Colonic mucosa (tissue), 4 donors: Measurements from ENCODE around the gene FBXO24. TPM values are rescaled to one million over a fixed set of nuclear protein-coding genes. Genes with fewer than 3 reads are reported as not detected.

ENCODE experiments used
- DNase-seq: peaks from one replicate; pipeline ENCODE4 v3.0.0-alpha.2; 2020
- H3K27ac ChIP-seq: fragments of 200-600 bp; one replicate; pipeline ENCODE4 v1.8.0; 2021
- H3K27me3 ChIP-seq: fragments of 200-600 bp; one replicate; pipeline ENCODE4 v1.8.0; 2021
- H3K36me3 ChIP-seq: fragments of 200-600 bp; one replicate; pipeline ENCODE4 v1.8.0; 2021
- H3K4me1 ChIP-seq: fragments of 200-600 bp; one replicate; pipeline ENCODE4 v1.8.0; 2021; ENCODE audit warnings: mild to moderate bottlenecking
- H3K4me3 ChIP-seq: fragments of 200-600 bp; one replicate; pipeline ENCODE4 v1.8.0; 2021
- H3K9ac ChIP-seq, 2 donors: one replicate each; pipeline ENCODE4 v1.7.0; 2013; ENCODE audit warnings: control low read depth in 2 of 2, low read depth in 2 of 2, low read length in 2 of 2
- H3K9me3 ChIP-seq: fragments of 200-600 bp; one replicate; pipeline ENCODE4 v1.8.0; 2021
- intact Hi-C: fragments of 100-400 bp; cut with DNase I; formaldehyde crosslinking; loops from one replicate; pipeline ENCODE4 v1.14.1; 2022
- total RNA-seq, 2 donors: library from RNA; stranded (reverse); fragmentation: NEBNext Ultra II Directional in 1 of 2; extraction: Animal tissue kit (Norgen Biotek cat#: 25700) in 1 of 2; gene quantifications; one replicate each; pipeline ENCODE4 v1.2.1, GENCODE V29; 2021
- TF ChIP-seq, protein P1 (sequence below): fragments of 200-600 bp; IDR thresholded peaks from one replicate; pipeline ENCODE4 v1.8.0; 2022; ENCODE audit warnings: antibody characterized with exemption, mild to moderate bottlenecking
- donor health status: healthy.
- donor health status: DM: no; HTN: no; CAD: no.
- donor health status: DM: no; HTN: no; CAD: no.

The FBXO24 gene
- total RNA-seq, 2 donors from 2014 or later: 0.21 to 1.8 TPM

DNA sequence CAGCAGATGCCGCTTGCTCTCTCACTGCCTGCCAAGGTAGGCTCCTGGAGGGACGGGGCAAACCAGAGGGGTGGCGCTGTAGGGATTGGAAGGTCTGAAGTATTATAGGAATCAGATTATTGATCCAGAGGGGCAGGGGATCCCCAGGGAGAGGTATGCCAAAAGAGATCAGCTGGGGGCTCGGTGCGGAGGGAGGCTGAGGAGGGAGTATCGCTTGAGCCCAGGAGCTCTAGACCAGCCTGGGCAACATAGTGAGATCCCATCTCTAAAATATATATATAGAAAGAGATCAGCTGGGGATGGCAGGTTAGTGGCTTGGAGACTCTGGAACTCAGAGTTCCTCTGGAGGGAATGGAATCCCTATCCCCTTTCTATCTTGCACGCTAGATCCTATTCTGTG, 9.1 kb downstream of the FBXO24 start:
- DNase-seq: no peak
- Histone ChIP-seq H3K9ac (no peak overlapping the region), H3K27ac (no peak overlapping the region), H3K36me3 (no peaks in the 10 kb centered on the region), H3K4me3 (no peak overlapping the region), H3K27me3 (no peaks in the 10 kb centered on the region), H3K4me1 (no peaks in the 10 kb centered on the region), H3K9me3 (no peaks in the 10 kb centered on the region)
- intact Hi-C loops: no loop called here
- TF ChIP-seq, protein P1, sequence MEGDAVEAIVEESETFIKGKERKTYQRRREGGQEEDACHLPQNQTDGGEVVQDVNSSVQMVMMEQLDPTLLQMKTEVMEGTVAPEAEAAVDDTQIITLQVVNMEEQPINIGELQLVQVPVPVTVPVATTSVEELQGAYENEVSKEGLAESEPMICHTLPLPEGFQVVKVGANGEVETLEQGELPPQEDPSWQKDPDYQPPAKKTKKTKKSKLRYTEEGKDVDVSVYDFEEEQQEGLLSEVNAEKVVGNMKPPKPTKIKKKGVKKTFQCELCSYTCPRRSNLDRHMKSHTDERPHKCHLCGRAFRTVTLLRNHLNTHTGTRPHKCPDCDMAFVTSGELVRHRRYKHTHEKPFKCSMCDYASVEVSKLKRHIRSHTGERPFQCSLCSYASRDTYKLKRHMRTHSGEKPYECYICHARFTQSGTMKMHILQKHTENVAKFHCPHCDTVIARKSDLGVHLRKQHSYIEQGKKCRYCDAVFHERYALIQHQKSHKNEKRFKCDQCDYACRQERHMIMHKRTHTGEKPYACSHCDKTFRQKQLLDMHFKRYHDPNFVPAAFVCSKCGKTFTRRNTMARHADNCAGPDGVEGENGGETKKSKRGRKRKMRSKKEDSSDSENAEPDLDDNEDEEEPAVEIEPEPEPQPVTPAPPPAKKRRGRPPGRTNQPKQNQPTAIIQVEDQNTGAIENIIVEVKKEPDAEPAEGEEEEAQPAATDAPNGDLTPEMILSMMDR: no peak

DNA sequence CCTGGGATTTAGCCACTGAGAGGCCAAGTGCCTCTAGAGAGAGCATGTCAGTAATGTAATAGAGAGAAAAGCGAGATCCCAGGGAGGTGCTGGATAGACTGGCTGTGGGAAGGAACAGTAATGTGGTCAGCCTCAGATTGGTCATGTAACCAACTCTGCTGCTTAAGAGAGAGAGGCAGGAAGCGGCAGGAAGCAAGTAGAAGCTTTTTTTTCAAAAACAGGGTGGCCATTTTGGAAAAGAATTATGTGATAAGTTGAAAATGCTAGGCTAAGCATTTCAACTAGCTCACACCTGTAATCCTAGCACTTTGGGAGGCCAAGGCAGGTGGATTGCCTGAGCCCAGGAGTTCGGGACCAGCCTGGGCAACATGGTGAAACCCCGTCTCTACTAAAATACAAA, 12.3 kb downstream of the FBXO24 start:
- H3K27me3 ChIP-seq: no peaks in the 10 kb centered on the region
- no peaks in the 10 kb centered on the region for H3K4me1 ChIP-seq
- DNase-seq: no peak
- no peak overlapping the region for H3K9ac ChIP-seq
- no peaks in the 10 kb centered on the region for H3K9me3 ChIP-seq
- H3K4me3 ChIP-seq: no peak overlapping the region
- H3K27ac ChIP-seq: no peak overlapping the region
- no peaks in the 10 kb centered on the region for H3K36me3 ChIP-seq
- TF ChIP-seq, protein P1: no peak
- intact Hi-C loops: no loop called here

DNA sequence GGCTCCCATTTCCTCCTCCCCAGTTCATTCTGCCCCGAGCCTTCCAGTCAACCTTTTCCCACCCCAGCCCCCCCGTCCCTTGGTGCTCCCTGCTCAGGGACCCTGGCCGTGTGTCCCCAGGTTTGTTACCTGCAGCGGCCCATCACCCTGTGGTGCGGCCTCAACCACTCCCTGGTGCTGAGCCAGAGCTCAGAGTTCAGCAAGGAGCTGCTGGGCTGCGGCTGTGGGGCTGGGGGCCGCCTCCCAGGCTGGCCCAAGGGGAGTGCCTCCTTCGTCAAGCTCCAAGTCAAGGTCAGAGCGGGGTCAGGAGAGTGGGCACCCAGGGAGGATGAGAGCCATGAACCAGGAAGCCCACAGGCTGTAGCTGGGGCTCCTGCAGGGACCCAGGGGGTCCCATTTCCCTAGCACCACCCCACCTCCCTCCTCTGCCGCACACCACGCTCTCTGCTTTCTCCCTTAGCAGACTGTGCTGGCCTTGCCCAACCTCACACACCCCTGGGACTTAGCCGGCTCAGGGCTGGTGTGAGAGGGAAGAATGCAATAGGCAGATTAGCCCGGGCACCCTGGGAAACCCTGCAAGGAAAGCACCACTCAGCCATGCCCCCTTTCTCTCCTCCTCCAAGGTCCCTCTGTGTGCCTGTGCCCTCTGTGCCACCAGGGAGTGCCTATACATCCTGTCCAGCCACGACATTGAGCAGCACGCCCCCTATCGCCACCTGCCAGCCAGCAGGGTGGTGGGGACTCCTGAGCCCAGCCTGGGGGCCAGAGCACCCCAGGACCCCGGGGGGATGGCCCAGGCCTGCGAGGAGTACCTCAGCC, 14.0 kb downstream of the FBXO24 start:
- H3K9me3 ChIP-seq: no peaks in the 10 kb centered on the region
- H3K9ac ChIP-seq: no peak overlapping the region
- no peaks in the 10 kb centered on the region for H3K36me3 ChIP-seq
- intact Hi-C loops: loop anchor here (10.0 kb wide), 1 partner anchor 75 kb away; the partner anchor contains the start of gene GNB2
- H3K4me3 ChIP-seq: no peak overlapping the region
- TF ChIP-seq, protein P1: no peak
- H3K27me3 ChIP-seq: no peaks in the 10 kb centered on the region
- peaks cover 3% of the 10 kb centered on the region for H3K4me1 ChIP-seq
- H3K27ac ChIP-seq: no peak overlapping the region
- no peak for DNase-seq

DNA sequence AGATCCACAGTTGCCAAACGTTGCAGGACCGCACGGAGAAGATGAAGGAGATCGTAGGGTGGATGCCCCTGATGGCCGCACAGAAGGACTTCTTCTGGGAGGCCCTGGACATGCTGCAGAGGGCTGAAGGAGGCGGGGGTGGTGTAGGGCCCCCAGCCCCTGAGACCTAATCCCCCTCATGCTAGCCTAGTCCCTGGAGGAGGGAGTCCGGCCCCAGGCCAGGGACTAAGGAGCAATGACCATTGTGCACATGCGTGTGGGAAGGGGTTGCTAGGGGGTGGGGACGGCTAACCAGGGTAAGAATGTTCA, 14.6 kb downstream of the FBXO24 start:
- DNase-seq: no peak
- Histone ChIP-seq H3K27me3 (no peaks in the 10 kb centered on the region), H3K4me1 (peaks cover 5% of the 10 kb centered on the region), H3K4me3 (no peak overlapping the region), H3K27ac (no peak overlapping the region), H3K9ac (no peak overlapping the region), H3K9me3 (no peaks in the 10 kb centered on the region), H3K36me3 (no peaks in the 10 kb centered on the region)
- TF ChIP-seq, protein P1: no peak
- intact Hi-C loops: loop anchor here (10.0 kb wide), 1 partner anchor 74 kb away; the partner anchor contains the start of gene GNB2

DNA sequence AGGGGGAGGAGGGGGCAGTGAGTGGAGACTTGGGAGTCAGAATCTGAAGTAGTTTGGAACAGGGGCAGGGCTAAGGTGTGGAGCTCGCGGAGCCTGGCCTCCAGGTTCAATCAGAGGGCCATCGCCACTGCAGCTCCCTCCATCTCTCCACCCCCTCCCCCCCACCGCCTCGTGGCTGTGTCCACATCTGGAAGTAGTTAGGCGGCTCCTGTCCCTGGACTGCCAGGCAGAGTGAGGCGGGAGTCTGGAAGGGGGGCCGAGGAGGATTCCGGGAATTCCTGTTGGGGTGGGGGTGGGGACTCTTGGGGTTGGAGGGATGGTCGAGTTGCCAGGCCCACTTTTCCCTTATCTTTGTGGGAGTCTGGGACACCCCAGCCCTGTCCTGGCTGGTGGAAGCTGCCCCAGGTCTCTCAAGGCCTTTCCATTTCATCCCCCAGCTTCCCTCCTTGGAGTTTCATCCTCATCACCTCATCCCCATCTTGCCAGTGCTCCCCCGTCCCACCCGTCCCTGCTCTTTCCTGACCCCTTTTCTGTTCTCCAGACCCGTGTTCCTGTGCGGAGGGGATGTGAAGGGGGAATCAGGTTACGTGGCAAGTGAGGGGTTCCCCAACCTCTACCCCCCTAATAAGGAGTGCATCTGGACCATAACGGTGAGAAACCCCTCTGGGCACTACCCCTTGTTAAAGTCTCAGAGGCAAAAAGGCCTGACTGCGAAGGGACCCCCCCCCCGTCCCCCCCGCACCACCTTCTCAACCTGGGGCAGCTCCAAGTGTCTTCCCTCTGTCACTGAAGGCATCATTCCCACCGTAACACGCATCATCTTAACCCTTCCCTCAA, 17.0 kb downstream of the FBXO24 start:
- Histone ChIP-seq H3K4me1 (peaks cover 5% of the 10 kb centered on the region), H3K9me3 (no peaks in the 10 kb centered on the region), H3K27ac (peak overlapping the region; percentile 65), H3K36me3 (no peaks in the 10 kb centered on the region), H3K9ac (peak overlapping the region; percentile 53 to 55), H3K27me3 (no peaks in the 10 kb centered on the region), H3K4me3 (peak overlapping the region; percentile 83)
- intact Hi-C loops: loop anchor here (10.0 kb wide), 1 partner anchor 72 kb away; the partner anchor contains the start of gene GNB2
- peak; percentile 56 for DNase-seq
- TF ChIP-seq, protein P1: no peak
